MCF 10A (cell line): ENCODE data around the gene NUBPL. TPM values are rescaled to one million over a fixed set of nuclear protein-coding genes. Genes with fewer than 3 reads are reported as not detected.
A peak's percentile ranks its signal among the peaks of the same experiment; 100 is the strongest.
"Not testable (repeated sequence)": the region's sequence is repeated elsewhere in the genome, so short reads cannot be mapped to it uniquely, and the experiment has no call there.

Source experiments
- BruUV-seq: library from RNA; stranded (reverse); fragments of 400-500 nt; replicated peaks from 2 replicates; lab custom pipeline; 2021; lab: Mats Ljungman, UMichigan
- CTCF ChIA-PET: fragments of 300-600 bp; sonication (Branson Sonifier 250); formaldehyde crosslinking; extraction: SDS; loops from one replicate; lab custom pipeline; 2021; ENCODE audit warnings: antibody characterized with exemption, inconsistent platforms; lab: Yijun Ruan, JAX
- POLR2A ChIA-PET: fragments of 300-600, 350-650 bp; sonication (Branson Sonifier 250); formaldehyde crosslinking; extraction: SDS; loops from one replicate; lab custom pipeline; 2020; ENCODE audit warnings: antibody characterized with exemption, inconsistent platforms; lab: Yijun Ruan, JAX
- DNase-seq: peaks from one replicate; pipeline ENCODE4 v3.0.0-alpha.2; 2018; ENCODE audit not compliant: unreplicated experiment
- H3K27ac Mint-ChIP-seq: one replicate; pipeline ENCODE4 v1.8.0; 2022; ENCODE audit warnings: mild to moderate bottlenecking, low read depth, mixed read lengths; ENCODE audit not compliant: unreplicated experiment
- H3K27me3 Mint-ChIP-seq: one replicate; pipeline ENCODE4 v1.8.0; 2022; ENCODE audit warnings: mixed read lengths; ENCODE audit not compliant: insufficient read depth, unreplicated experiment
- H3K36me3 Mint-ChIP-seq: one replicate; pipeline ENCODE4 v1.8.0; 2022; ENCODE audit warnings: mild to moderate bottlenecking, moderate library complexity, mixed read lengths; ENCODE audit not compliant: insufficient read depth, unreplicated experiment
- H3K4me1 Mint-ChIP-seq: one replicate; pipeline ENCODE4 v1.8.0; 2022; ENCODE audit warnings: mixed read lengths; ENCODE audit not compliant: insufficient read depth, unreplicated experiment
- H3K4me3 Mint-ChIP-seq: one replicate; pipeline ENCODE4 v1.8.0; 2022; ENCODE audit warnings: mild to moderate bottlenecking, moderate library complexity, mixed read lengths; ENCODE audit not compliant: unreplicated experiment
- H3K9me3 Mint-ChIP-seq: one replicate; pipeline ENCODE4 v1.8.0; 2022; ENCODE audit warnings: mixed read lengths; ENCODE audit not compliant: unreplicated experiment
- CTCF ChIP-seq: fragments of 200-600 bp; IDR thresholded peaks from one replicate; pipeline ENCODE4 v1.8.0; 2022; ENCODE audit warnings: antibody characterized with exemption, mild to moderate bottlenecking; ENCODE audit not compliant: unreplicated experiment
- intact Hi-C: fragments of 100-400 bp; cut with micrococcal nuclease; formaldehyde crosslinking; loops from 2 replicates; pipeline ENCODE4 v1.14.1; 2022
- total RNA-seq: library from RNA; stranded (reverse); gene quantifications from 2 replicates; pipeline ENCODE4 v1.2.3, GENCODE V29; 2022

NUBPL gene
- total RNA-seq, 1 experiment from 2014 or later, result 12.3 TPM

- H3K36me3 Mint-ChIP-seq, result no peaks in the 10 kb centered on the region
- BruUV-seq, result no TSS peak
- ChIA-PET POLR2A (no interaction called here), CTCF (no interaction called here)
- no peaks in the 10 kb centered on the region for H3K9me3 Mint-ChIP-seq
- no peak overlapping the region for H3K4me3 Mint-ChIP-seq
- no peak for TF ChIP-seq CTCF
- intact Hi-C loops, result no loop called here
- H3K4me1 Mint-ChIP-seq, result peaks cover 7% of the 10 kb centered on the region
- no peak for DNase-seq
- no peaks in the 10 kb centered on the region for H3K27me3 Mint-ChIP-seq
- peak overlapping the region; percentile 52 for H3K27ac Mint-ChIP-seq
Observed at GRCh38 chr14:31792726-31793125, 231.5 kb downstream of the NUBPL start.

DNA sequence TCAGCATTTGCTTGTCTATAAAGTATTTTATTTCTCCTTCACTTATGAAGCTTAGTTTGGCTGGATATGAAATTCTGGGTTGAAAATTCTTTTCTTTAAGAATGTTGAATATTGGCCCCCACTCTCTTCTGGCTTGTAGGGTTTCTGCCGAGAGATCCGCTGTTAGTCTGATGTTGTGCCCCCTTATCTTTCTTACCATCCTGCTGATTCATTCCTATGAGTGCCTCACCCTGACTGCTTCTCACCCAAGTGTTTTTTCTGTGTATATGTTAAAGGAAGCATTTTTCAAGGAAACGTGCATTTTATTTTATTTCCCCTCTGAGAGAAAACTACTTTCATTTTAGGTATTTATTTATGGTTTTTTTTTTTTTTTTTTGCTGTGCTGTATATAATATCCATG is 236.7 kb downstream of the NUBPL start:
- H3K9me3 Mint-ChIP-seq, H3K27me3 Mint-ChIP-seq, DNase-seq, BruUV-seq, CTCF ChIA-PET, intact Hi-C loops, H3K4me3 Mint-ChIP-seq, H3K36me3 Mint-ChIP-seq, H3K4me1 Mint-ChIP-seq, H3K27ac Mint-ChIP-seq, POLR2A ChIA-PET: not testable (repeated sequence)

GRCh38 chr14:31802838-31803237 is 241.6 kb downstream of the NUBPL start:
- no peak overlapping the region for H3K4me3 Mint-ChIP-seq
- intact Hi-C loops, result no loop called here
- BruUV-seq, result no TSS peak
- no peak overlapping the region for H3K27ac Mint-ChIP-seq
- DNase-seq, result no peak
- H3K27me3 Mint-ChIP-seq, result no peaks in the 10 kb centered on the region
- H3K4me1 Mint-ChIP-seq, result no peaks in the 10 kb centered on the region
- CTCF ChIA-PET, result no interaction called here
- H3K36me3 Mint-ChIP-seq, result peaks cover 6% of the 10 kb centered on the region
- POLR2A ChIA-PET, result no interaction called here
- no peaks in the 10 kb centered on the region for H3K9me3 Mint-ChIP-seq
- no peak for TF ChIP-seq CTCF

DNA sequence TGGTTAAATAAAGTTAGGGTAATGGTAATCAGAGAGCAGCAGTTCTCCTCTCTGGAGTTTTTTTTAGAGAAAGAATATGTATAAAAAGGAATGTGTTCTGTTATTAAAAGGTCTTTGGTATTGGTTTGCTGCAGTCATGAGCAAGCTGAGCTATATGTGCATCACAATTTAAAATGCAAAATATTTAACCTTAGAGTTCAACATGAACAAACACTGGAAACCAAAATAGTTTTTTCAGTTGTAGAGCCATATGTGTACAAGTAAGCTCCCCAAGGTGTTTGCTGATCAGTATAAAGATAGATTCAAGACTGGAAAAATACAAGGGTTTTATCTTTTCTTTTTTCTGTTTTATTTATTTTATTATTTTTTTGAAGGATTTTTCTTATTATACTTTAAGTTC is 245.0 kb downstream of the NUBPL start:
- CTCF ChIA-PET, result no interaction called here
- BruUV-seq, result no TSS peak
- DNase-seq, result no peak
- no peaks in the 10 kb centered on the region for H3K27me3 Mint-ChIP-seq
- intact Hi-C loops, result no loop called here
- peaks cover 6% of the 10 kb centered on the region for H3K9me3 Mint-ChIP-seq
- no peak overlapping the region for H3K4me3 Mint-ChIP-seq
- POLR2A ChIA-PET, result interaction anchor here (0.6 to 1.1 kb wide), 3 partner anchors 17 to 101 kb away, joined by 3 to 6 read pairs (median 4); no protein-coding TSS in a partner anchor
- no peak overlapping the region for H3K27ac Mint-ChIP-seq
- peaks cover 6% of the 10 kb centered on the region for H3K36me3 Mint-ChIP-seq
- no peak for TF ChIP-seq CTCF
- no peaks in the 10 kb centered on the region for H3K4me1 Mint-ChIP-seq

DNA sequence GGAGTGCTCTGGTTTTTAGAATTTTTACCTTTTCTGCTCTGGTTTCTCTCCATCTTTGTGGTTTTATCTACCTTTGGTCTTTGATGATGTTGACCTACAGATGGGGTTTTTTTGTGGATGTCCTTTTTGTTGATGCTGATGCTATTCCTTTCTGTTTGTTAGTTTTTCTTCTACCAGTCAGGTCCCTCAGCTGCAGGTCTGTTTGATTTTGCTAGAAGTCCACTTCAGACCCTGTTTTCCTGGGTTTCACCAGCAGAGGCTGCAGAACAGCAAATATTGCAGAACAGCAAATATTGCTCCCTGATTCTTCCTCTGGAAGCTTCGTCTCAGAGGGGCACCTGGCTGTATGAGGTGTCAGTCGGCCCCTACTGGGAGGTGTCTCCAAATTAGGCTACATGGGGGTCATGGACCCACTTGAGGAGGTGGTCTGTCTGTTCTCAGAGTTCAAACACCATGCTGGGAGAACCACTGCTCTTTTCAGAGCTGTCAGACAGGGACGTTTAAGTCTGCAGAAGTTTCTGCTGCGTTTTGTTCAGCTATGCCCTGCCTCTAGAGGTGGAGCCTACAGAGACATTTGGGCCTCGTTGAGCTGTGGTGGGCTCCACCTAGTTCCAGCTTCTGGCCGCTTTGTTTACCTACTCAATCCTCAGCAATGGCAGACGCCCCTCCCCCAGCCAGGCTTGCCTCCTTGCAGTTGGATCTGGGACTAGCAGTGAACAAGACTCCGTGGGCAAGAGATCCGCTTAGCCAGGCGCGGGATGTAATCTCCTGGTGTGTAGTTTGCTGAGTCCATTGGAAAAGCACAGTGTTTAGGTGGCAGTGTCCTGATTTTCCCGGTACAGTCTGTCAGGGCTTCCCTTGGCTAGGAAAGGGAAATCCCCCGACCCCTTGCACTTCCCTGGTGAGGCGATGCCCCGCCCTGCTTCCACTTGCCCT is 250.8 kb downstream of the NUBPL start:
- H3K27me3 Mint-ChIP-seq, H3K4me1 Mint-ChIP-seq, POLR2A ChIA-PET, CTCF ChIA-PET, BruUV-seq, intact Hi-C loops, DNase-seq, H3K36me3 Mint-ChIP-seq, H3K4me3 Mint-ChIP-seq, H3K27ac Mint-ChIP-seq: not testable (repeated sequence)
- peaks cover 13% of the 10 kb centered on the region for H3K9me3 Mint-ChIP-seq

- CTCF ChIA-PET, DNase-seq, H3K36me3 Mint-ChIP-seq, intact Hi-C loops, POLR2A ChIA-PET, H3K27me3 Mint-ChIP-seq, H3K27ac Mint-ChIP-seq, BruUV-seq, H3K4me3 Mint-ChIP-seq: not testable (repeated sequence)
- Mint-ChIP-seq H3K4me1 (peaks cover 14% of the 10 kb centered on the region), H3K9me3 (peaks cover 13% of the 10 kb centered on the region)
Observed at GRCh38 chr14:31813724-31814490, 252.7 kb downstream of the NUBPL start.
